ENCODE results near the gene CXADR.
A peak's percentile ranks its signal among the peaks of the same experiment; 100 is the strongest.

CXADR gene

DNA sequence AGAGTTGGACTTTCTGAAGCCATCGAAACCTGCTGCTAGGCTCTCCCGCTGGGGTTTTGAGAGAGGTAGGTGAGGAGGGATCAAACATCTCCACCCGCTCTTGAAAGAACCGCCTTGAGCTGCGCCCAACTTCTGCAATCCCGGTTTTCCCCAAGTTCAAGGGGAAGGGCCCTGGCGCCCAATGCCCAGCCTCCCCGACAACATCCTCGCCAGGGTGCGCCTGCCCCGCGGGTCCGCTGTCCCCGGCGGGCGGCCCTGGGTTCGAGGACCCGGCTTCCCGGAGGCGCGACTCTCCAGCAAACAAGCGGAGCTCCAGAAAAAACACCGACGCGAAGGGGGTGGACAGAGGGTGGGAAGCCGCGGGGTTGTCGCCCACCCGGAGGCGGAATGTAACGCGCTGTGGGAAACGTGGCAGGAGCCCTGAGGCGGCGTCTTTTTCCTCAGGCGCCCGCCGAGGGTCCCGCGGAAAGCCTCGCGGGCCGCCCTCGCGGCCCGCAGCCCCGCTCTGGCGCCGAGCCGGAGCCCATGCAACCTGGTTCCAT is 99.3 kb downstream of the CXADR start:
- Histone ChIP-seq H3K27me3 (ENCODE audit: control insufficient read depth, insufficient read depth, low read length) (peaks cover 12% of the 10 kb centered on the region), H3K9ac (ENCODE audit: low read depth, low read length) (peak overlapping the region; percentile 77), H3K4me3 (ENCODE audit: low read depth, low read length) (peak overlapping the region; percentile 94), H3K36me3 (ENCODE audit: control insufficient read depth, insufficient read depth, low read length) (no peaks in the 10 kb centered on the region), H3K4me1 (ENCODE audit: control insufficient read depth, insufficient read depth, low read length) (peaks cover 10% of the 10 kb centered on the region), H3K9me3 (ENCODE audit: control insufficient read depth, insufficient read depth, low read length) (no peaks in the 10 kb centered on the region)

DNA sequence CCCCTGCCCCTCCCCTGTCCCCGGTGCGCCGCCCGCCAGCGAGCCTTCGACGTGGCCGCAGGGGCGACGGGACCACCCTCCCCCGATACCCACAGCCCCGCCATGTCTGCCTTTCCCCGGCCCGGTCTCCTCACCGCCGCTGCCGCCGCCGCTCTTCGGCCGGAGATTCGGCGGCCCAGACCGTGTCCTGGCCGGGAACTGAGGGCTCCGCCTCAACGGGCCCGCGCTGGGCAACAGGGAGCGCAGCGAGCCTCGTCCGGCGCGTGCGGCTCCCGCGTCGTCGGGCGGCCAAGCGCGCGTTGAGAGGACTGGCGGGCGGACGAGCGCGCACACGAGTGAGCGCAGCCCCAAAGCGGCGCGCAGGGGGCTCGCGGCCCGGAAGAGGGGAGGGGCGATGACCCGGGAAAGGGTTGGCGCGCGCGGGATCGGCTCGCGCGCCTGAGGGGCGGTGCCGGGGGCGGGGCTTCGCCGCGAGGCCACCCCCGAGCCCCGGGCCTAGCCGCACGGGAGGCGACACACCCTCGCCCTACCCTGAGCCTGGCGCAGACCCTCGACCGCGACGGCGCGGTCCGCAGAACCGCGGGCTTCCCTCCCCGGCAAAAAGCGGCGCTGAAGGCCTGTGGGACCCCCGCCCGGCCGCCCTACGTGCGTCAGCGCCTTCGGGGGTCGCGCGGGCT is 99.9 kb downstream of the CXADR start, which contains the start of gene BTG3:
BTG3 (minus strand) TSS at position 337 of the 677 bp plus-strand sequence. CDS start 3,757 bp downstream, outside the sequence.
- H3K9ac ChIP-seq (ENCODE audit: low read depth, low read length), result peak within 1 kb of the TSS; percentile 77
- peak within 1 kb of the TSS; percentile 94 for H3K4me3 ChIP-seq (ENCODE audit: low read depth, low read length)
- H3K27me3 ChIP-seq (ENCODE audit: control insufficient read depth, insufficient read depth, low read length), result peaks cover 12% of the 10 kb centered on the region
- no peaks in the 10 kb centered on the region for H3K36me3 ChIP-seq (ENCODE audit: control insufficient read depth, insufficient read depth, low read length)
- H3K4me1 ChIP-seq (ENCODE audit: control insufficient read depth, insufficient read depth, low read length), result peaks cover 10% of the 10 kb centered on the region
- no peaks in the 10 kb centered on the region for H3K9me3 ChIP-seq (ENCODE audit: control insufficient read depth, insufficient read depth, low read length)

DNA sequence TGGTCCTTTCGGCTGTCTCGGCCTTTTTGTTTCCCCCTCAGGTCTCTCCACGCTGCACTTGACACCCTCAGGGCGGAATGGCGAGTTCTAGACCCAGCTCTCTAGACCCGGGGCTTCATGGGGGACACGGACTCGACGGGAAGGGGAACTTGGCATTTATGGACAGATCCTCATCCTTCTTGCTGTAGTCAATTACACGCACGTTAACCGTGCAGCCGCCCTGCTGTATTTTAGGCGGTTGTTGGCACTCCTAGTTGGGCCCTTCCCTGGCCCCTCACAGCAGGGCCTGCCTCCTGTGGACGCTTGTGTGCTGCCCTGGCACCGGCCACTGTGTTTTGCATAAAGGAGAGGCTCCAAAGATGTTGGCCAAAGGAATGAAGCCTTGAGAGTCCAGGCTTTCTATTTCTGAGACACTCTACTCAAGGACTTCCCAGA is 100.4 kb downstream of the CXADR start:
- Histone ChIP-seq H3K4me1 (ENCODE audit: control insufficient read depth, insufficient read depth, low read length) (peaks cover 10% of the 10 kb centered on the region), H3K4me3 (ENCODE audit: low read depth, low read length) (peak overlapping the region; percentile 94), H3K36me3 (ENCODE audit: control insufficient read depth, insufficient read depth, low read length) (no peaks in the 10 kb centered on the region), H3K27me3 (ENCODE audit: control insufficient read depth, insufficient read depth, low read length) (peaks cover 12% of the 10 kb centered on the region), H3K9me3 (ENCODE audit: control insufficient read depth, insufficient read depth, low read length) (no peaks in the 10 kb centered on the region), H3K9ac (ENCODE audit: low read depth, low read length) (no peak overlapping the region)

DNA sequence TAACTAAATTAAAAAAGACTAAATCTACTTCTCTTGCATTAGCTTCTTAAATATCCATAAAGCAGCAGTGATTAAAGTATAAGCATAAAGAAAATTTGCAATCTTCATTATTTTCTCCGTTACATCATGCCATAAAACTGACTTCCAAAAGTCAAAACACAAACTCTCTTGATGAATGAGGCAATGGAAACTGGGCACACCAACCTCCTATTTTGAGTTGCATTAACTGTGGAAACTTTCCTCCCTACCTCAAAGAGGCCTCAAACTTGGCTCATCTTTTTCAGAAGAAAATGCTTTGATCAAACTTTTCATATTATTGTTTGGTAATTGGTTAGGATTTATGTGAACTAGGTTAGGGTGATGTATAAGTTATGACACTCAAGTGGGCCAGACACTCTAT is 104.0 kb downstream of the CXADR start:
- Histone ChIP-seq H3K27me3 (ENCODE audit: control insufficient read depth, insufficient read depth, low read length) (peaks cover 12% of the 10 kb centered on the region), H3K4me3 (ENCODE audit: low read depth, low read length) (no peak overlapping the region), H3K4me1 (ENCODE audit: control insufficient read depth, insufficient read depth, low read length) (no peaks in the 10 kb centered on the region), H3K36me3 (ENCODE audit: control insufficient read depth, insufficient read depth, low read length) (no peaks in the 10 kb centered on the region), H3K9ac (ENCODE audit: low read depth, low read length) (no peak overlapping the region), H3K9me3 (ENCODE audit: control insufficient read depth, insufficient read depth, low read length) (no peaks in the 10 kb centered on the region)

DNA sequence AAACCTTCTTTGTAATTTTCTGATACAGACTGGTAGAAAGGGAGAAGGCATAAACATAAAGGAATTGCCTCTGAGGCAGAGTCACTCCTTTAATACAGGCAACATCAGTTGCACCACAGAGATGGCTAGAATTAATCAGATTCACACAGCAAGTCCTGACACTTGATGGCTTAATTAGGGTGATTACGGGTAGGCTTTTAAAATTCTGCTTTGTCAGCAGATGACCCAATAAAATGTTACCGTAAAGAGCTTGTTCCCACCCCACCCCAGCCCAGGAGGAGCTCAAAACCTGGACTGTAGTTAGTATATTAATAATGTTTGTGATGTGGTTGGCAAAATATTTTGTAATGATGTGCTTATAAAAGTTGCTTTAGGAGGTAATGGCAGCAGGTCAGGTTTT is 109.2 kb downstream of the CXADR start:
- H3K27me3 ChIP-seq (ENCODE audit: control insufficient read depth, insufficient read depth, low read length), result no peaks in the 10 kb centered on the region
- H3K9ac ChIP-seq (ENCODE audit: low read depth, low read length), result no peak overlapping the region
- no peak overlapping the region for H3K4me3 ChIP-seq (ENCODE audit: low read depth, low read length)
- no peaks in the 10 kb centered on the region for H3K9me3 ChIP-seq (ENCODE audit: control insufficient read depth, insufficient read depth, low read length)
- H3K36me3 ChIP-seq (ENCODE audit: control insufficient read depth, insufficient read depth, low read length), result no peaks in the 10 kb centered on the region
- no peaks in the 10 kb centered on the region for H3K4me1 ChIP-seq (ENCODE audit: control insufficient read depth, insufficient read depth, low read length)

DNA sequence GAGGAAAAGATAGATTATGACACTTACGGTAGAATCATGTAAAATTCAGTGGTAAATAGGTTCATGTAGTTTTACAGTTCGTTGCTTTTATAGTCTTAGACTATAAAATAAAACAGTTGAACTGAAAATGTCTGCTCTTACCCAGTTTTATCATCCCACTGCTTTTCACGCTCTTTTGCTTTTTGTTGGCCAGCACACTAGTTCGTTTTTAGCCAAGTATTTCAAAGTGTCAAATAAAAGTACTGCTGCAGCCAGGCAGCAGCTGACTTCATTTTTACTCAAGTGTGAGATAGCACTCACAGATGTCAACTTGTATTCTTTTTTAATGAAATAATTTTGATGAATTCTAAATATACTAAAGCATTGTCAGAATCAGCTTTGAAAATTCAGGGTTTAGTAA is 118.4 kb downstream of the CXADR start:
- H3K36me3 ChIP-seq (ENCODE audit: control insufficient read depth, insufficient read depth, low read length), result no peaks in the 10 kb centered on the region
- no peak overlapping the region for H3K9ac ChIP-seq (ENCODE audit: low read depth, low read length)
- H3K4me1 ChIP-seq (ENCODE audit: control insufficient read depth, insufficient read depth, low read length), result no peaks in the 10 kb centered on the region
- no peak overlapping the region for H3K4me3 ChIP-seq (ENCODE audit: low read depth, low read length)
- no peaks in the 10 kb centered on the region for H3K9me3 ChIP-seq (ENCODE audit: control insufficient read depth, insufficient read depth, low read length)
- H3K27me3 ChIP-seq (ENCODE audit: control insufficient read depth, insufficient read depth, low read length), result no peaks in the 10 kb centered on the region

DNA sequence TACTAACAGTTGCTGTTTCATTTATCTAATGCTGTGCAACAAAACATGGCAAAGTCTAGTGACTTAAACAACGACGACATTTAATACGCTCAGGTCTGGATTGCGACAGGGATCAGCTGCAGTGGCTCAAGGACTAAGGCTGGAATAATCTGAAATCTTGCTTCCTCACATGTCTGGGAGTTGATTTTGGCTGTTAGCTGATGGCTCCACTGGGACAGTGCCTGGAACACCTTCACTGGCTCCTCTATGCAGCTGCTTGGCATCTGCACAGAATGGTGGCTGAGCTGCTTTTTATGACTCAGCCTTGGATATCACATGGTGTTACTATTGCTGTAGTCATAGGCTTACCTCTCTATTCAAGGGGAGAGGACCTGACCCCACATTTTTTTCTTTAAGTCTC is 123.9 kb downstream of the CXADR start:
- Histone ChIP-seq H3K4me1 (ENCODE audit: control insufficient read depth, insufficient read depth, low read length) (no peaks in the 10 kb centered on the region), H3K4me3 (ENCODE audit: low read depth, low read length) (no peak overlapping the region), H3K9me3 (ENCODE audit: control insufficient read depth, insufficient read depth, low read length) (no peaks in the 10 kb centered on the region), H3K36me3 (ENCODE audit: control insufficient read depth, insufficient read depth, low read length) (no peaks in the 10 kb centered on the region), H3K27me3 (ENCODE audit: control insufficient read depth, insufficient read depth, low read length) (no peaks in the 10 kb centered on the region), H3K9ac (ENCODE audit: low read depth, low read length) (no peak overlapping the region)

DNA sequence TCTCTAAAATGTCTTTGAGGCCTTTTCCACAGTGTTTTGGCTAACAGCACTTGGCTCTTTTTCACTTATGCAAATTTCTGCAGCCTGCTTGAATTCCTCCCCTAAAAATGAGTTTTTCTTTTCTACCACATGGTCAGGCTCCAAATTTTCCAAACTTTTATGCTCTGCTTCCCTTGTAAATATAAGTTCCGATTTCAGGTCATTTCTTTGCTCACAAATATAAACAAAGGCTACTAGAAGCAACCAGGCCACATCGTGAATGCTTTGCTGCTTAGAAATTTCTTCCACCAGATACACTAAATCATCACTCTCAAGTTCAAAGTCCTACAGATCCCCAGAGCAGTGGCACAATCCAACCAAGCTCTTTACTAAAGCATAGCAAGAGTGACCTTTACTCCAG is 128.0 kb downstream of the CXADR start:
- Histone ChIP-seq H3K9ac (ENCODE audit: low read depth, low read length) (no peak overlapping the region), H3K4me1 (ENCODE audit: control insufficient read depth, insufficient read depth, low read length) (no peaks in the 10 kb centered on the region), H3K36me3 (ENCODE audit: control insufficient read depth, insufficient read depth, low read length) (no peaks in the 10 kb centered on the region), H3K4me3 (ENCODE audit: low read depth, low read length) (no peak overlapping the region), H3K27me3 (ENCODE audit: control insufficient read depth, insufficient read depth, low read length) (no peaks in the 10 kb centered on the region), H3K9me3 (ENCODE audit: control insufficient read depth, insufficient read depth, low read length) (no peaks in the 10 kb centered on the region)

Measured in iPS-15b (cell line).